MM.1S (cell line): ENCODE results near the gene SHISAL2A.

Experiments
- DNase-seq: peaks from one replicate; pipeline ENCODE4 v3.0.0-alpha.2; 2015
- H2AFZ ChIP-seq: fragments of 300-600 bp; sonication (generic); 2 replicates; pipeline ENCODE4 v1.6.0; 2016; ENCODE audit warnings: antibody characterized with exemption, low read length
- H3F3A ChIP-seq: fragments of 300-600 bp; sonication (generic); 2 replicates; pipeline ENCODE4 v1.6.1; 2016; ENCODE audit warnings: mild to moderate bottlenecking, antibody characterized with exemption, low read length, moderate library complexity, mixed read lengths; ENCODE audit not compliant: insufficient read depth
- H3K27ac ChIP-seq: fragments of 300-600 bp; sonication (generic); 2 replicates; pipeline ENCODE4 v1.5.1; 2016; ENCODE audit warnings: mild to moderate bottlenecking, low read length
- H3K27me3 ChIP-seq: fragments of 300-600 bp; sonication (generic); replicated peaks from 2 replicates; pipeline ENCODE4 v1.6.0; 2016; ENCODE audit warnings: low read length; ENCODE audit not compliant: insufficient read depth
- H3K36me3 ChIP-seq: fragments of 300-600 bp; sonication (generic); replicated peaks from 2 replicates; pipeline ENCODE4 v1.6.1; 2016; ENCODE audit warnings: mild to moderate bottlenecking, low read length, mixed read lengths; ENCODE audit not compliant: insufficient read depth
- H3K4me1 ChIP-seq: fragments of 300-600 bp; sonication (generic); 2 replicates; pipeline ENCODE4 v1.6.1; 2016; ENCODE audit warnings: low read length, mixed read lengths
- H3K4me2 ChIP-seq: fragments of 300-600 bp; sonication (generic); 2 replicates; pipeline ENCODE4 v1.6.0; 2016; ENCODE audit warnings: low read depth, low read length
- H3K4me3 ChIP-seq: fragments of 300-600 bp; sonication (generic); 2 replicates; pipeline ENCODE4 v1.5.1; 2016; ENCODE audit warnings: low read length, mixed read lengths
- H3K79me2 ChIP-seq: fragments of 300-600 bp; sonication (generic); 2 replicates; pipeline ENCODE4 v1.6.1; 2016; ENCODE audit warnings: mixed run types, low read length, mixed read lengths
- H3K9ac ChIP-seq: fragments of 300-600 bp; sonication (generic); 2 replicates; pipeline ENCODE4 v1.6.1; 2016; ENCODE audit warnings: low read length, mixed read lengths
- H3K9me2 ChIP-seq: fragments of 300-600 bp; sonication (generic); replicated peaks from 2 replicates; pipeline ENCODE4 v1.6.1; 2016; ENCODE audit warnings: mild to moderate bottlenecking, low read length, mixed read lengths; ENCODE audit not compliant: insufficient read depth
- H3K9me3 ChIP-seq: fragments of 300-600 bp; sonication (generic); replicated peaks from 2 replicates; pipeline ENCODE4 v1.6.1; 2016; ENCODE audit warnings: mild to moderate bottlenecking, low read length, mixed read lengths; ENCODE audit not compliant: insufficient read depth
- H4K20me1 ChIP-seq: fragments of 300-600 bp; sonication (generic); 2 replicates; pipeline ENCODE4 v1.6.1; 2016; ENCODE audit warnings: mild to moderate bottlenecking, low read length, moderate library complexity, mixed read lengths; ENCODE audit not compliant: insufficient read depth
- CTCF ChIP-seq: fragments of 300-600 bp; sonication (generic); IDR thresholded peaks from 2 replicates; pipeline ENCODE4 v1.5.1; 2016; ENCODE audit warnings: antibody characterized with exemption, low read length, mixed read lengths
- EZH2 ChIP-seq: fragments of 300-600 bp; sonication (generic); optimal IDR thresholded peaks from 2 replicates; pipeline ENCODE3; 2017; ENCODE audit warnings: low read depth, mild to moderate bottlenecking, antibody characterized with exemption, low read length, mixed read lengths
- EZH2phosphoT487 ChIP-seq: fragments of 300-600 bp; sonication (generic); IDR thresholded peaks from 2 replicates; pipeline ENCODE4 v1.6.1; 2018; ENCODE audit warnings: antibody characterized with exemption, low read length

Gene SHISAL2A

GRCh38 chr1:52702886-52703787 is 70.2 kb downstream of the SHISAL2A start:
- Histone ChIP-seq H3K4me1 (peaks cover 7% of the 10 kb centered on the region; the same call in 1 of the 2 replicates), H4K20me1 (no peaks in the 10 kb centered on the region), H3K4me3 (peak overlapping the region; percentile 55), H3K9me3 (no peaks in the 10 kb centered on the region), H3K79me2 (no peaks in the 10 kb centered on the region), H3K4me2 (peak overlapping the region; percentile 76), H3K27me3 (no peaks in the 10 kb centered on the region), H3K36me3 (no peaks in the 10 kb centered on the region), H2AFZ (peak overlapping the region; percentile 98), H3K9ac (peak overlapping the region; percentile 59), H3K27ac (peak overlapping the region; percentile 76), H3F3A (peaks cover 11% of the 10 kb centered on the region), H3K9me2 (no peaks in the 10 kb centered on the region)
- DNase-seq, result peak; percentile 97
- TF ChIP-seq CTCF (no peak), EZH2phosphoT487 (no peak), EZH2 (no peak)

GRCh38 chr1:52706136-52706670 is 73.2 kb downstream of the SHISAL2A start:
- Histone ChIP-seq H3K4me1 (0 out of 2 replicates have a peak, but pooled peaks cover 3% of the 10 kb centered on the region), H3F3A (peaks cover 6% of the 10 kb centered on the region), H3K9me3 (no peaks in the 10 kb centered on the region), H3K9ac (no peak overlapping the region), H3K4me3 (no peak overlapping the region), H3K36me3 (no peaks in the 10 kb centered on the region), H3K27me3 (no peaks in the 10 kb centered on the region), H3K27ac (no peak overlapping the region), H4K20me1 (no peaks in the 10 kb centered on the region), H2AFZ (no peak overlapping the region), H3K4me2 (no peak overlapping the region), H3K9me2 (no peaks in the 10 kb centered on the region), H3K79me2 (no peaks in the 10 kb centered on the region)
- TF ChIP-seq EZH2phosphoT487 (no peak), EZH2 (no peak), CTCF (no peak)
- no peak for DNase-seq
